Measurements from ENCODE around the gene PRXL2B. TPM values are rescaled to one million over a fixed set of nuclear protein-coding genes. Genes with fewer than 3 reads are reported as not detected.

Gene PRXL2B
- total RNA-seq, 1 experiment from 2014 or later = 40.7 TPM

DNA sequence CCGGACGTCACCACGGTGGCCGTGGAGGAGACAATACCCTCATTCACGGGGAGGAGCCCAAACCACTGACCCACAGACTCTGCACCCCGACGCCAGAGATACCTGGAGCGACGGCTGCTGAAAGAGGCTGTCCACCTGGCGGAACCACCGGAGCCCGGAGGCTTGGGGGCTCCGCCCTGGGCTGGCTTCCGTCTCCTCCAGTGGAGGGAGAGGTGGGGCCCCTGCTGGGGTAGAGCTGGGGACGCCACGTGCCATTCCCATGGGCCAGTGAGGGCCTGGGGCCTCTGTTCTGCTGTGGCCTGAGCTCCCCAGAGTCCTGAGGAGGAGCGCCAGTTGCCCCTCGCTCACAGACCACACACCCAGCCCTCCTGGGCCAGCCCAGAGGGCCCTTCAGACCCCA is 23.4 kb upstream of the PRXL2B start:
- Mint-ChIP-seq H3K27ac (no peak overlapping the region), H3K4me3 (no peak overlapping the region), H3K36me3 (ENCODE audit: insufficient read depth in 1 of 3, low read depth in 3 of 3) (no peaks in the 10 kb centered on the region), H3K27me3 (ENCODE audit: low read depth) (peaks cover 3% of the 10 kb centered on the region), H3K9me3 (no peaks in the 10 kb centered on the region; a peak in 1 of 5 replicates), H3K4me1 (peaks cover 0 to 6% of the 10 kb centered on the region in 2 experiments; a peak in 2 of 4 replicates)
- H3K79me2 ChIP-seq (ENCODE audit: insufficient read depth, low read length) = no peaks in the 10 kb centered on the region
- H3K4me2 ChIP-seq (ENCODE audit: insufficient read depth, insufficient read length, low read length) = no peak overlapping the region
- TF ChIP-seq, protein P1, sequence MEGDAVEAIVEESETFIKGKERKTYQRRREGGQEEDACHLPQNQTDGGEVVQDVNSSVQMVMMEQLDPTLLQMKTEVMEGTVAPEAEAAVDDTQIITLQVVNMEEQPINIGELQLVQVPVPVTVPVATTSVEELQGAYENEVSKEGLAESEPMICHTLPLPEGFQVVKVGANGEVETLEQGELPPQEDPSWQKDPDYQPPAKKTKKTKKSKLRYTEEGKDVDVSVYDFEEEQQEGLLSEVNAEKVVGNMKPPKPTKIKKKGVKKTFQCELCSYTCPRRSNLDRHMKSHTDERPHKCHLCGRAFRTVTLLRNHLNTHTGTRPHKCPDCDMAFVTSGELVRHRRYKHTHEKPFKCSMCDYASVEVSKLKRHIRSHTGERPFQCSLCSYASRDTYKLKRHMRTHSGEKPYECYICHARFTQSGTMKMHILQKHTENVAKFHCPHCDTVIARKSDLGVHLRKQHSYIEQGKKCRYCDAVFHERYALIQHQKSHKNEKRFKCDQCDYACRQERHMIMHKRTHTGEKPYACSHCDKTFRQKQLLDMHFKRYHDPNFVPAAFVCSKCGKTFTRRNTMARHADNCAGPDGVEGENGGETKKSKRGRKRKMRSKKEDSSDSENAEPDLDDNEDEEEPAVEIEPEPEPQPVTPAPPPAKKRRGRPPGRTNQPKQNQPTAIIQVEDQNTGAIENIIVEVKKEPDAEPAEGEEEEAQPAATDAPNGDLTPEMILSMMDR (conservative IDR thresholded peaks at IDR 0.05) = no peak
- no peak overlapping the region for H4K91ac ChIP-seq (ENCODE audit: insufficient read length, low read depth, low read length)
- H3K9ac ChIP-seq (ENCODE audit: extremely low read depth, insufficient read length, low read length) = no peak overlapping the region
- H3K56ac ChIP-seq (ENCODE audit: insufficient read length, low read depth, low read length) = no peak overlapping the region
- no peak overlapping the region for H3K4ac ChIP-seq (ENCODE audit: low read depth, low read length)
- no peak overlapping the region for H3K14ac ChIP-seq (ENCODE audit: insufficient read depth, low read length)
- no peaks in the 10 kb centered on the region for H3K23me2 ChIP-seq (ENCODE audit: insufficient read length, low read depth, low read length, poor library complexity, severe bottlenecking)
- H4K8ac ChIP-seq (replicated peaks; ENCODE audit: insufficient read length, low read depth, low read length) = no peak overlapping the region
- WGBS (ENCODE audit: extremely low coverage, insufficient read length, low lambda C conversion rate) = no CpG with 5 or more reads among the region's 18 CpGs
- no peak overlapping the region for H3K23ac ChIP-seq (ENCODE audit: insufficient read length, low read depth, low read length)
- H2AFZ ChIP-seq (ENCODE audit: low read length) = no peak overlapping the region
- no peak overlapping the region for H3K27ac ChIP-seq (ENCODE audit: insufficient read length, low read depth, low read length)
- no peak overlapping the region for H2BK12ac ChIP-seq (ENCODE audit: insufficient read length, low read depth, low read length)
- no peak overlapping the region for H2BK15ac ChIP-seq (ENCODE audit: low read depth, low read length)
- no peak overlapping the region for H4K5ac ChIP-seq (ENCODE audit: insufficient read length, low read depth, low read length)
- H3K4me1 ChIP-seq (ENCODE audit: insufficient read depth, low read length) = no peaks in the 10 kb centered on the region
- no peak overlapping the region for H2BK20ac ChIP-seq (ENCODE audit: low read depth, low read length, poor library complexity, severe bottlenecking)
- no peaks in the 10 kb centered on the region for H3K79me1 ChIP-seq (ENCODE audit: insufficient read depth, low read depth, low read length, poor library complexity, severe bottlenecking)
- no peak overlapping the region for H3K18ac ChIP-seq (ENCODE audit: insufficient read length, low read depth, low read length)
- no peaks in the 10 kb centered on the region for H4K20me1 ChIP-seq (ENCODE audit: control insufficient read depth, insufficient read depth, insufficient read length)
- no peak for DNase-seq
- H2AK5ac ChIP-seq (ENCODE audit: insufficient read length, low read length) = no peak overlapping the region
- no peak overlapping the region for H2BK5ac ChIP-seq (ENCODE audit: insufficient read length, low read length)
- no peaks in the 10 kb centered on the region for H3K9me3 ChIP-seq (ENCODE audit: control insufficient read depth, low read depth, low read length)
- no peaks in the 10 kb centered on the region for H3K27me3 ChIP-seq (ENCODE audit: insufficient read depth, low read length)
- no peak overlapping the region for H2BK120ac ChIP-seq (ENCODE audit: low read depth, low read length, poor library complexity, severe bottlenecking)
- no peak overlapping the region for H3T11ph ChIP-seq (ENCODE audit: low read length)
